Activated CD8-positive, alpha-beta T cell treated with anti-CD3 and anti-CD28 coated beads for 36 hours (primary cell): ENCODE measurements around the gene ARHGAP18. TPM values are rescaled to one million over a fixed set of nuclear protein-coding genes. Genes with fewer than 3 reads are reported as not detected.

ENCODE experiments used
- ATAC-seq: fragments of 200-7000 bp; cut with Tn5 transposase; one replicate; pipeline ENCODE4 v1.10.0; 2021; ENCODE audit warnings: mild to moderate bottlenecking, moderate library complexity
- CTCF ChIA-PET: fragments of 350-600 bp; sonication (Branson Sonifier 250); formaldehyde crosslinking; loops from one replicate; lab custom pipeline; 2021; ENCODE audit warnings: antibody characterized with exemption; lab: Charles Lee
- POLR2A ChIA-PET: fragments of 350-600 bp; sonication (Branson Sonifier 250); formaldehyde crosslinking; loops from one replicate; lab custom pipeline; 2021; ENCODE audit warnings: antibody characterized with exemption; lab: Charles Lee
- DNase-seq: peaks from one replicate; pipeline ENCODE4 v3.0.0-alpha.2; 2020
- H3K27ac Mint-ChIP-seq: one replicate; pipeline ENCODE4 v1.8.0; 2021; ENCODE audit warnings: mild to moderate bottlenecking, mixed read lengths
- H3K27me3 Mint-ChIP-seq: one replicate; pipeline ENCODE4 v1.8.0; 2021; ENCODE audit warnings: mixed read lengths
- H3K36me3 Mint-ChIP-seq: one replicate; pipeline ENCODE4 v1.8.0; 2021; ENCODE audit warnings: low read depth, mixed read lengths
- H3K4me1 Mint-ChIP-seq: one replicate; pipeline ENCODE4 v1.8.0; 2021; ENCODE audit warnings: low read depth, mixed read lengths
- H3K4me3 Mint-ChIP-seq: one replicate; pipeline ENCODE4 v1.8.0; 2021; ENCODE audit warnings: mild to moderate bottlenecking, moderate library complexity, mixed read lengths
- H3K9me3 Mint-ChIP-seq: one replicate; pipeline ENCODE4 v1.8.0; 2021; ENCODE audit warnings: mixed read lengths
- intact Hi-C: fragments of 100-400 bp; cut with micrococcal nuclease; formaldehyde crosslinking; loops from one replicate; pipeline ENCODE4 v1.10.0; 2022
- total RNA-seq, 2 experiments: library from RNA; stranded (reverse); gene quantifications; one replicate each; pipeline ENCODE4 v1.2.3, GENCODE V29; 2021
- TF ChIP-seq, protein P1 (sequence below): fragments of 200-600 bp; IDR thresholded peaks from one replicate; pipeline ENCODE4 v1.8.0; 2022; ENCODE audit warnings: antibody characterized with exemption, mild to moderate bottlenecking

ARHGAP18 gene
- total RNA-seq, 2 experiments from 2014 or later: 8.2 to 9.6 TPM

DNA sequence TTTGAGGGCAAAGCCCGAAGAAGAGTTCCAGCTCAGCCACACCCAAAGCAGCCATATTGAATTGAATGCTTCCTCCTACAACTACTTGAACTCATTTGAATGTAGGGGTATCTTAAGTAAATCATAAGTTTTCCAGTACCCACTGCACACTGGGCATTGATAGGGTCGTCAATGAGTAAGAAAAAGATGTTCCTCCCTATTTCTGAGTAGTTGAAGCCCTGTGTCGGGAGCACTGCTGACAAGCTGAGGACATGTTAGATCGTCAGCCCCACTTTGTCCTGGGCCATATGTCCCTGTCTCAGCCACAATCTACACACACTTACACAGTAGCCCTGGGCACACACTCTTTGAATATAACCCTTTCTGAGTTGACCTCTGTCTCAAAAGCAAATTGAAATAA is 105.7 kb downstream of the ARHGAP18 start:
- CTCF ChIA-PET: interaction anchor here (1.2 to 9.3 kb wide), 3 partner anchors 16 to 145 kb away, joined by 3 to 204 read pairs (median 4); no protein-coding TSS in a partner anchor
- H3K9me3 Mint-ChIP-seq: no peaks in the 10 kb centered on the region
- intact Hi-C loops: no loop called here
- H3K36me3 Mint-ChIP-seq: no peaks in the 10 kb centered on the region
- no peaks in the 10 kb centered on the region for H3K27me3 Mint-ChIP-seq
- H3K27ac Mint-ChIP-seq: no peak overlapping the region
- H3K4me1 Mint-ChIP-seq: peaks cover 2% of the 10 kb centered on the region
- DNase-seq (no peak), ATAC-seq (no peak)
- TF ChIP-seq, protein P1, sequence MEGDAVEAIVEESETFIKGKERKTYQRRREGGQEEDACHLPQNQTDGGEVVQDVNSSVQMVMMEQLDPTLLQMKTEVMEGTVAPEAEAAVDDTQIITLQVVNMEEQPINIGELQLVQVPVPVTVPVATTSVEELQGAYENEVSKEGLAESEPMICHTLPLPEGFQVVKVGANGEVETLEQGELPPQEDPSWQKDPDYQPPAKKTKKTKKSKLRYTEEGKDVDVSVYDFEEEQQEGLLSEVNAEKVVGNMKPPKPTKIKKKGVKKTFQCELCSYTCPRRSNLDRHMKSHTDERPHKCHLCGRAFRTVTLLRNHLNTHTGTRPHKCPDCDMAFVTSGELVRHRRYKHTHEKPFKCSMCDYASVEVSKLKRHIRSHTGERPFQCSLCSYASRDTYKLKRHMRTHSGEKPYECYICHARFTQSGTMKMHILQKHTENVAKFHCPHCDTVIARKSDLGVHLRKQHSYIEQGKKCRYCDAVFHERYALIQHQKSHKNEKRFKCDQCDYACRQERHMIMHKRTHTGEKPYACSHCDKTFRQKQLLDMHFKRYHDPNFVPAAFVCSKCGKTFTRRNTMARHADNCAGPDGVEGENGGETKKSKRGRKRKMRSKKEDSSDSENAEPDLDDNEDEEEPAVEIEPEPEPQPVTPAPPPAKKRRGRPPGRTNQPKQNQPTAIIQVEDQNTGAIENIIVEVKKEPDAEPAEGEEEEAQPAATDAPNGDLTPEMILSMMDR: no peak
- POLR2A ChIA-PET: no interaction called here
- no peak overlapping the region for H3K4me3 Mint-ChIP-seq

DNA sequence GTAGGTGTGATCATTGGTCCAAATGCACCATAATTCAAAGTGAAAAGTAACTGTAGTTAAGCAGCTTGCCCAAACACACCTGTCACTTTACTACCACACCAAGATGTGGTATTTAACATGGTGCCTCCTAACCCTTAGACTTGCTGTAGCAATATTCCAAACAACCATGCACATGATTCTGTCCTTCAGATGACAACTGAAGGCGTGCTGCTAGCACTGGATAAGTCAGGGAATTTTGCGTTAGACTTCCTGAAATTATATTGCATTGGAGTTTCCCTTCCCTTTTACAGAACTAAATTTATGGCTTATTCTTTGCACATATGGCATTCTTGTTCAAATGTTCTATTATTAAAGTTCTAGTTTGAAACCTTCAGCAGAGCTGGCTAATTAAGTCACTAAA is 106.2 kb downstream of the ARHGAP18 start:
- intact Hi-C loops: no loop called here
- H3K36me3 Mint-ChIP-seq: no peaks in the 10 kb centered on the region
- POLR2A ChIA-PET: no interaction called here

DNA sequence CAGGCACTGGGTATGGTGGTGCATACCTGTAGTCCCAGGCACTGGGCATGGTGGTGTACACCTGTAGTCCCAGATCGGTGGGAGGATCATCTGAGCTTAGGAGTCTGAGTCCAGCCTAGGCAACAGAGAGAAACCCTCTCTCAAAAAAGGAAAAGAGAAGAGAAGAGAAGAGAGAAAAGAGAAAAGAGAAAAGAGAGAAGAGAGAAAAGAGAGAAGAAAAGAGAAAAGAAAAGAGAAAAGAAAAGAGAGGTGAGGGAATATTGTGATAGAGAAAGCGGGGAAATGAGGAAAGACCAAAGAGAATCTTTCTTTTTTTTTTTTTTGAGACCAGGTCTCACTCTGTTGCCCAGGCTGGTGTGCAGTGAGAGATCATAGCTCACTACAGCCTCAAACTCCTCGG is 108.7 kb downstream of the ARHGAP18 start:
- TF ChIP-seq, protein P1: peak; percentile 20
- ChIA-PET POLR2A (no interaction called here), CTCF (interaction anchor here (1.0 to 9.3 kb wide), 3 partner anchors 54 to 335 kb away, joined by 3 to 204 read pairs (median 3); no protein-coding TSS in a partner anchor)
- no peak for DNase-seq
- intact Hi-C loops: no loop called here
- Mint-ChIP-seq H3K4me1 (peaks cover 2% of the 10 kb centered on the region), H3K36me3 (no peaks in the 10 kb centered on the region), H3K9me3 (no peaks in the 10 kb centered on the region), H3K27ac (no peak overlapping the region), H3K4me3 (no peak overlapping the region), H3K27me3 (no peaks in the 10 kb centered on the region)
- ATAC-seq: no peak

More for the DNA sequence above, 106.2 kb downstream of the ARHGAP18 start:
- CTCF ChIA-PET: interaction anchor here (1.2 to 9.3 kb wide), 5 partner anchors 15 to 146 kb away, joined by 3 to 204 read pairs (median 3); no protein-coding TSS in a partner anchor
- TF ChIP-seq, protein P1: no peak
- DNase-seq (no peak), ATAC-seq (no peak)
- H3K27me3 Mint-ChIP-seq: no peaks in the 10 kb centered on the region
- H3K4me3 Mint-ChIP-seq: no peak overlapping the region
- H3K4me1 Mint-ChIP-seq: peaks cover 3% of the 10 kb centered on the region
- no peak overlapping the region for H3K27ac Mint-ChIP-seq
- no peaks in the 10 kb centered on the region for H3K9me3 Mint-ChIP-seq

DNA sequence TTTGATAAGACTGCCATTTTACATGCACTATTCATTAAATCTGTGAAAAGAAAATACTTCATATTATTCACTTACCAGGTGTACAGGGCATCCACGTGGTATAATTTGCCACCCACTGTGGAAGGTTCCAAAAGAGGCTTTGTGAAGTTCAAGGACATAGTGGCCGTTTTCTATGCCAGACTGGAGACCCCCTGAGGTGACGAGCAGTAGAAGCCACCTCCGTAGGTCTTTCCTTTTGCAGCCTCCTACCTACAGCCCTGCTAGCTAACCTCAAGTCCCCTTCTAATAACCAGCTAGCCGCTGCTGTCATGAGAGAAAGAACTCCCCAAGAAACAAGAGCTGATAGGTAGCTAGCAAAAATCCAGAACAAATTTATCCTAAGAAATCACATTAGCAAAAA is 110.5 kb downstream of the ARHGAP18 start:
- intact Hi-C loops: no loop called here
- no peaks in the 10 kb centered on the region for H3K9me3 Mint-ChIP-seq
- DNase-seq (no peak), ATAC-seq (no peak)
- ChIA-PET POLR2A (no interaction called here), CTCF (interaction anchor here (1.4 to 9.3 kb wide), 8 partner anchors 11 to 422 kb away, joined by 4 to 204 read pairs (median 8); no protein-coding TSS in a partner anchor)
- TF ChIP-seq, protein P1: no peak
- no peak overlapping the region for H3K4me3 Mint-ChIP-seq
- no peaks in the 10 kb centered on the region for H3K27me3 Mint-ChIP-seq
- H3K36me3 Mint-ChIP-seq: no peaks in the 10 kb centered on the region
- peaks cover 2% of the 10 kb centered on the region for H3K4me1 Mint-ChIP-seq
- no peak overlapping the region for H3K27ac Mint-ChIP-seq
